ENCODE data around the gene LCN9.

Gene LCN9

DNA sequence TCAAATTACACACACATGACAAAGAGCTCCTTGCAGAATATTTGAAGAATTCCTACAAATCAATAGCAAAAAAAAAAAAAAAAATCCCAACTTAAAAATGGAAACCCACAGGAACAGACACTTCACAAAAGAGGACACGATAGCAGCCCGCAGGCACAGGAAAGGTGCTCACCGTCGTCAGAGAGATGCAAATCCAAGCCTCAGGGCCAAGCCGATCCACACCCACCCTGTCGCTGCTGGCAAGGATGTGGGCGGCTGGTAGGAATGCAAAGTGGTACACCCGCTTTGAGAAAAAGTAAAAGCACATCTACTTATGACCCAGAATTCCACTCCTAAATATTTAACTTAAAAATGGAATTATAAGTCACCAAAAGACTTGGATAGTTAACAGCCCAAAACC is 10.8 kb downstream of the LCN9 start:
- DNase-seq: no peak

DNA sequence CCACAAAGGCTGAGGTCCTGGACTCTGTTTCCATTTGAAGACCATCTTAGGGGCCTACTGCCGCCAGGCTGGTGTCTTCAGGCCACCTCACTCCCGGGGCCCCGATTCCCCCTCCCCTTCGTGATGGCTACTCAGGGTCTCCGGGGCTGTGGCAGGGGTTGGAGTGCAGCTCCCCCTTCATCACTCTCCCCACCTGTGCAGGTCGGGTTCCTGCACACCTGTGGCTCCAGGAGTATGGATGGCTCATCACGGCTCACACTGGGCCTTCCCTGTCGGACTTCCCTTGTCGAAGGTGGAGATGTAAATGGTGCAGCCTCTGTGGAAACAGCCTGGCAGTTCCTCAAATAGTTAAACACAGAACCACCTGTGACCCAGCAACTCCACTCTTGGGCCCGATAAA is 11.9 kb downstream of the LCN9 start:
- no peak for DNase-seq

DNA sequence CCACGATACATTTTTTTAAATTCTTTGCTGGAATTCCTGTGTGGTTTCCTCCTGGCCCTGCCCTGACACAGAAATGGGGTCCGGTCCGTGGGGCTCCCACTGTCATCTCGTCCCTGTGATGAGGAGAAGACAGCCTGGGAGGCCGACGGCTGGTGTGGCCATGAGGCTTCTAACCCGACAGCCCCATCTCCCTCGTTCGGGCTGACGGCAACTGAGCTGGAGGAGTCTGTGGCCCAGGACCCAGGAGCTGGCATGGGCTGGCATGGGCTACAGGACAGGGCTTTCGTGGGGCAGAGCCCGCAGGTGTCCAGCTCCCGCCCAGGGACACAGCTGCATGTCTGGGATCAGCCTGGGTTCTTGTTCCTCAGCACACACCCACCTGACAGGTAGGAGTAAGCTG is 13.8 kb downstream of the LCN9 start:
- DNase-seq: no peak

DNA sequence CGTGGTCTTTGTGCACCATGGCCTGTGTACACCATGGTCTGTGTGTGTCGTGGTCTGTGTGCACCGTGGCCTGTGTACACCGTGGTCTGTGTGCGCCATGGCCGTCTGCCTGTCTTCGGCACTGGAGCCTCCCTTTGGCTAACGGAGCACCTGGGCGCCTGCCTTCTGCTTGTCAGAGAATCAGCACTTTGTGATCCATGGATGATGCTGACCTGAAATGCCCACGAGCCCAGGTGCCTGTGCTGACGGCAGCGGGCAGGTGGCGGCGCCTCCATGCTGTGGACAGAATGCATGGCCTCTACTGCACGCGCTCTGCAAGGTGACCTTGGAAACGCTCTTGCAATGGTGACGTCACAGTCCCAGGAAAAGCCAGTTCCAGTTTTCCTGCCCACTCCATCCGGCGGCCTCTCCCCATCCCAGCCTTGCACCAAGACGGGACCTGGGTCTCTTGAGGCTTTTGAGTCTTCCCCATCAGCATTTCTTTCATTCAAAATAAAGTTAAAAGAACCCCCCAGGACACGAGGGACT is 14.6 kb downstream of the LCN9 start:
- no peak for DNase-seq

DNA sequence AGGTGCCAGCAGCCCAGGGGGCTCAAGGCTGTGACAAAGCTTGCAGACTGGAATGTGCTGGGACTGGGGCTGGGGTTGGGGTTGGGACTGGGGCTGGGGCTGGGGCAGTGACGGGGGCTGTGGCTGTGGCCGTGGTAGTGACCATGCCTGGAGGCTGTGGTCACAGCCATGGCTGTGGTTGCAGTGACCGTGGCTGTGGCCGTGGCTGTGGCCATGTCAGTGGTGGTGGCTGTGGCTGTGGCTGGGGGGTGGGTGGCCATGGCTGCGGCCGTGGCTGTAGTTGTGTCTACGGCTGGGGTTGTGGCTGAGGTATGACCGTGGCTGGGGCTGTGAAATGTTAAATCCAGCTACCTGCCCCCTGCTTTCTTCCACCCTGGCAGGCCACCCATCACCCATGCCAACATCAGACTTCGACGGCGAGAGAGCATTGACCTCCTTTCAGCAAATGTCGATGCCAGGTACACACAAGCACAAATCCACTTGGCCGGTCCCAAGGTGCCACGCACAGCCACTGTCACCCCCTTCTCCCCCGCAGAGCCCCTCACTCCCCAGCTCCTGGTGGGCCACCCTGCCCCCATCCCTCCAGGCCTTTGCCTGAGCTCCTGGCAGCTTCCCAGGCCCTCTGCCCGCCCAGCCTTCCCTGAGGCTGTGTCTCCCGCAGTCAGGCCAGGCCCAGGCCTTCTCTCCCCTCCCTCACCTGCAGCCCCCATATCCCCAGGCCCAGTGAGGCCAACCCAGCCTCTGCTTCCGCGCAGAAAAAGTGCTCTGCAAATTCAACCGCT is 15.3 kb downstream of the LCN9 start:
- DNase-seq: no peak

DNA sequence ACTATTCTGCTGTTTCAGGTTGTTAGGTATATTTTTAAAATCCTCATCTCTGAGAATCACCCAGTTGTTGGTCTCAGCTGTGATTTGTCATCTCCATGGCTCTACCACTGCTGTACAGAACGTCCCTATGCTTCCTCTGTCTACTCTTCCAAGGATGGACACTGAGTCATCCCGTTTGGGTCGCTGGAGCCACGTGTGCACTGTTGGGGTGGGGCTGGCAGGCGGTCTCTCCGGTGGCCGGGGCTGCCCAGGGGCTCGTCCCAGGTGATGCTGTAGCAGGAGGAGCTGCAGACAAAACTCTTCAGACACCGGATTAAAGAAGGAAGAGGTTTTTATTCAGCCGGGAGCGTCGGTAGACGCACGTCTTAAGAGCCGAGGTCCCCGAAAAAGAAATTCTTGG is 16.9 kb downstream of the LCN9 start:
- no peak for DNase-seq

DNA sequence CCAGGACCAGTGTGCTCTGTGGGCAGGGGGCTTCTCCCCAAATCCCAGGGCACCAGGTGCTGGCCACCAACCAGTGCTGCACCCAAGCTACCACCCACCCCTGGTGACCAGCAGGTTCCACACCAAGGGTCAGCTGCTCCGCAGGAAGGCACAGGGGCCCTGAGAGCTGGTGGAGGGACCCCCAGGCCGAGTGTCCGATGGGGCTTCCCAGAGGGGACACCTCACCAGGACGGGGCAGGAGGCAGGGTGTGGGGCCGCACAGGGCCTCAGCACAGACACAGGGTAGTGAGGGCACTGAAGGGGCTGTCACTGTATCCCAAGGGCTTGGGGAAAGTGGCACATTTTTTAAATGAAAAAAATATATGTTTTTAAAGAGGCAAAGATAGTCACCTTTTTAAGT is 18.1 kb downstream of the LCN9 start:
- DNase-seq: no peak

DNA sequence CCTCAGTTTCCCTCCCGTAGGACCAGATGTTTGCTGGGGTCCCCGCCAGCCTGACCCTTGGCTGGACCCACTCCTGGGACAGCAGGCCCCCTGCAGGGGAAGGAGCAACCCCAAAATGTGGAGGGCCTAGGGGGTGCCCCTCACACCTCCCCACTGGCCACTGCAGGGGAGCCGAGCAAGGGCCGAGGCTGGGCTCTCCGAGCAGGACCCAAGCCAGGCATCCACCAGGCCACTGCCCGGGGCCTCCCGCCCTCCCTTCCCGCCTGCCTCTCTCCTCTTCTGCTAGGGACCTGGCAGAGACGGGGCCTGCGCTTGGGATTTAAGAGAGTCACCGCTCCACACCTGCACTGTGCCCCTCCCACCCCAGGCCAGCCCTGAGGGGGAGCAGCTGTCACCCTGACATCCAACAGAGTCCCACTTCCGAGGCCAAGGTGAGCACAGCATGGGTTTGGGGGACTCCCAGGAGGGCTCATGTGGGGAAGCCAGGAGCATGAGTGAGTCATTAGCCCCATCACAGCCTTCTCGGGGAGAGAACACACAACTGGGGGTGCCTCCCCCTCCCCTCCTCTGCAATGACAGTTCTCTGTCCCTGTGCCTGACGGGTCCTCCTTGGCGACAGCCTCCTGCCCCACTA is 20.4 kb downstream of the LCN9 start:
- no peak for DNase-seq

DNA sequence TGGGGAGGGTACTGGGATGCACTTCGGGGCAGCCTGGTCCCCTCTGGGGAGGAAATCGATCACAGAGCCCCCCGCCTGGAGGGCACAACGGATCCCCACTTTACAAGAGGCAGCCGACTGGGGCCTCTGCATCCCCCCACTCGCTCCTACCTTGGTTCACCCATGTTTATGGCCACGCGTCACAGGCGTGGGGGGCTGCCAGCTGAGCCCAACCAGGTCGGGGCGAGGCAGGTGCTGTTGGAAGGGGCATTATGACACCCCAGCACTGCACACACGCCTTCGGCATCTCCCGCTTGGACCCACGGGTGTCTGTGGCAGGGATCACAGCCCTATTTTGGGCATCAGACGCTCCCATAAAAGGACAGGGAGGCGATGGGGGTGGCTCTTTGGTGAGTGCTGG is 21.6 kb downstream of the LCN9 start:
- no peak for DNase-seq

DNA sequence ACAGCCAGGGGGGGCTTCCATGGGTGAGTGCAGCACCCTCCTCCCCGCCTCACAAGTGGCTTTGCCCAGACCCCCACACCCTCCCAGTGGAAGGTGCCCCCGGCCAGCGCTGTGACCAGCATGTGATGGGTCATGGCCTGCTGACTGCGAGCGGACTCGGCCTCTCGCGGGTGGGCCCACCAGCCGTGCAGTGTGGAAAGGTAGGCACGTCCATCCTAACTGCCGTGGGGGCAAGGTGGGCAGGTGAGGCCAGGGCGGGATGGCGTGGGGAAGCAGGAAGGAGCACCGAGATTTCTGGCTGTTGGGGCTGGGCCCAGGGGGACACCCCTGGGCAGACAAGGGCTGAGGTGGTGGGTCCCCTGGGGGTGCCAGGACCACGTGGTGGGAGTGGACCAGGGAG is 24.1 kb downstream of the LCN9 start:
- DNase-seq: no peak

DNA sequence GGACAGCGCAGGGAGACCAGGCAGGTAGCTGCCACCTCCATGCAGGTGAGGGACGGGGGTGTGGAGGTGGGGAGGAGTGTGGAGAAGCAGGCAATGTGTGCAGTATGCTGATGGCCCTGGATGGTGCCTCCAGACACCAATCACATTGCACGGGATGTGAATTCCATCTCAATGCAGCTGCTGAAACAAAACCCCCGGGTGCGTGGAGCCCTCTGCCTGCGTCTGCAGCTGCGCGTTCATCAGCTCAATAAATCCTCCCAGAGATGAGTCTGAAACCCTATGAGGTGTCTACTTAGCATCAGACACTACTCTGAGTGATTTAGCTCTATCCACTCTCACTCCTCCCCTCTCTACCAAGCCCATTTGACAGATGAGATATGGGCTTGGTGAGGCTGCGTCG is 25.9 kb downstream of the LCN9 start:
- DNase-seq: no peak

DNA sequence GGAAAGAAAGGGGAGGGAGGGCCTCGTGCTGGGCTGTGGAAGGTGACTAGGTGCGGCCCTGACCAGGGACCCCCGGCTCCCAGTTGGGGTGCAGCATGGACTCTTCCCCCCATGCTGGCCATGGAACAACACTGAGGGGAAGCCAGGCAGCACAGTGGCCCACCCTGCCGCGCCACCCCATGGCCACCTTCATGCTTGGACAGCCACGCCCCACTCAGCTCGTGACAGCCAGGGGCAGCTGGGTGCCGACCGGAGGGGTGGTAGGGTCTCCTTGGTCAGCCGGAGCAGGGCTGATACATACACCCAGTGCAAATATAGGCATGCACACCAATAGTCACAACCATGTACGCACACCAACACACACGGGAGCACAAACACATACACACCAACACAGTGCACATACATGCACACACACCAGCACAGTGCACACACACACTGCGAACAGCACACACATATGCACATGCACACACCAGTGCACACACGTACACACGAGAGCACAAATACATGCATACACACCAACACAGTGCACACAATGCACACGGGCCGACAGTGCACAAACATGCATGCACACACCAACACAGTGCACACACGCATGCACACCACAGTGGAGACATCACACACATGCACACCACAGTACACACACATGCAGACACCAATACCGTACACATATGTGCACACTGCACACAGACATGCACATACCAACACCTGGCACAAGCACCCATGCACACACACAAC is 27.9 kb downstream of the LCN9 start:
- no peak for DNase-seq

DNA sequence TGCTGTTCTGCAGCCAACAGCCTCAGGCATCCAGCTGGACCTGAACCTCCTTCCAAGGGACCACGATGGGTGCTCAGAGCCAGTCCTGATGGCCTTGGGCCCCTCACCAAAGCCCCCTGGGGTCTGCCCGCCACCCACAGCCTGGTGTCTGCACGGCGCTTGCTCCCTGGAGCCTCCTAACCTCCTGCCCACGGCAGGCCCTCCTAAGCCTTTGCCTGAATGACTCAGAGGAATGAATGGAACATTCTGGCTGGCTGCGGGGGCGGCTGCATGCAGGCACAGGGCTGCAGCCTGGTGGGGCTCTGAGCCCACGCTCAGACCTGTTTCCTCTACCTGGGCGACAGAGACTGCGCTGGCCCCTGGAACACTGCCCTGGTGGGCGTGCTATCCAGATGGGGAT is 29.3 kb downstream of the LCN9 start:
- no peak for DNase-seq

DNA sequence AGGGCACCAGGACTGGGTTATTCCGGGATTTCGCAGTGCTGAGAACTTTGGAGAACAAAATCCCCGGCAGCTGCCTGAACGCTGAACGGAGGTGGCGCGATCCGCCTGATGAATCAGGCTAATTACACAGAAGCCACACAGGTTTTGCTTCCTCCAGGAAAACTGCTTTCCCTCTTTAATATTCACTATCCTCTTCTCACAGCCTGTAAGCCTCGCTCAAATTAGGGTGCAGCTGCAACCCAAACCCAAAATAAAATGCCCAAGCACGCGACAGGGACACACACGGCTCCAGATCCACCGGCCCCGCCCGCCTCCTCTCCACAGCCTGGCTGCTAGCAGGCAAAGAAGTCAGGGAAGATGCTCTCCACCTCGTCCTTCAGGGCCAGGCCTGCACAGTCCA is 30.2 kb downstream of the LCN9 start:
- no peak for DNase-seq

DNA sequence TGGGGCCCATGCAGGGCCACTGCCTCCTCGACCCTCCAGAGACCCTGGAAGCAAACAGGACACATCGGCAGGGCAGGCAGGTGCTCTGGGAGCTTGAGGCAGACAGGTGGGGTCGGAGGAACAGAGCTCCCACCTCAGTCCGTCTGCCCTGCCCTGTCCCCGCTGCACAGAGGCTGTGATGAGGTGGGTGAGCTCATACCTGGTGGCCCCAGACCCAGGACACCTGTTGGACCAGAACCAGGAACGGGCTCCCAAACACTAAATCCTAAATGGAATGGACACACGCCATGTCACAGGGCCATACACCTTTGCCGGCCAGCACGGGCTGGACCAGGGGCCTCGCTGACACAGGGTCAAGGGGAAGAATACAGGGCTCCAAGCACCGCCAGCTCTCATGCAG is 30.7 kb downstream of the LCN9 start:
- DNase-seq: no peak

DNA sequence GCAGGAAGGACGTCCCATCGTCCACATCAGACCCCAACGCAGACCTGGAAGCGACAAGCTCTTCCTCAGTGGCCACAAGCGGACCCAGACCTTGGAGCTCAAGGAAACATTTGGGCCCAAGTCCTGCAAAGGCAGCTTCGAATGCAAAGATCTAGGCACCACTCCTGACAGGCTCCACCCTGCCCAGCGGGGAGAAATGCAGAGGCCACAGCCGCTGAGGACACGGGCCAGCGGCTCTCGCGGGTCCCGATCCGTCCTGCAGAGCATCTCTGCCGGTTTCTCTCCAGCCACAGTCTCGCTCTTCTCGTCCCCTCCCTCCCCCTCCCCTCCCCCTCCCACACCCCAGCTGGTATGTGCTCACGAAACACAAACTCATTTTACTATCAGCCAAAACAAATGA is 31.3 kb downstream of the LCN9 start:
- DNase-seq: no peak

DNA sequence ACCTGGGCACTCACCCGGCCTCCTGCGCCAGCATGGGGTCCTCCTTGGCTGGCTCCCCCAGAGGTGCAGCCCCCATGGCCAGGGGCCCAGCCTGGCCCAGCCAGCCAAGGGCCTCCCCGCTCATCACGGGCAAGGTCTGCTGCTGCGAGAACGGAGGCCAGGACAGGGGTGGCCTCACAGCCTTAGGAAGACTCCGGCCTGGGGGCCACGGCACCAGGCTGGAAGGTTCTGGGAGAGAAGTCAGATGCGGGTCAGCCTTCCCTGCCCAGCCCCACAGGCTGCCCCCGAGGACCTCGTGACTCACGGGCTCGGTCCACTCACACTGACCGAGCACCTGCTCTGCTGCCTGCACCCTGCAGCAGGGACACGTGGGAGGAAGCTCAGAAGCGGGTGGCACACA is 31.9 kb downstream of the LCN9 start:
- DNase-seq: no peak

DNA sequence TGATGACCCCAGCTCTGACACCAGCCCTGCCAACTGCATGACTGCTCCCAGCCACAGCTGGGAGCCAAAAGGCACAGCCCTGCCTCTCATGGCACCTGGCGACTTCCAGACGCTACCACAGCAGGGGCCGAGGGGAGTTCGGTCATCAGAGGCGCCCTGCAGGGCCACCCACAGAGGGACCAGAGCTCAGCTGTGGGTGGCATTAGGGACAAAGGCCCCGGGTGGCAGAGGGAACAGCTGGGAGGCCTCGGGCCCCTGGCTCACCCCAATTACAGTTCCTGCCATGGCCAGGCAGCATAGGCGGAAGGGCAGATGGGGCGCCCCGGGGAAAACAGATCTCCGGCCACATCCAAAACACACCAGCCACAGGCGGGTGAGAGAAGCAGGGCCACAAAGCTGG is 32.5 kb downstream of the LCN9 start:
- DNase-seq: no peak

DNA sequence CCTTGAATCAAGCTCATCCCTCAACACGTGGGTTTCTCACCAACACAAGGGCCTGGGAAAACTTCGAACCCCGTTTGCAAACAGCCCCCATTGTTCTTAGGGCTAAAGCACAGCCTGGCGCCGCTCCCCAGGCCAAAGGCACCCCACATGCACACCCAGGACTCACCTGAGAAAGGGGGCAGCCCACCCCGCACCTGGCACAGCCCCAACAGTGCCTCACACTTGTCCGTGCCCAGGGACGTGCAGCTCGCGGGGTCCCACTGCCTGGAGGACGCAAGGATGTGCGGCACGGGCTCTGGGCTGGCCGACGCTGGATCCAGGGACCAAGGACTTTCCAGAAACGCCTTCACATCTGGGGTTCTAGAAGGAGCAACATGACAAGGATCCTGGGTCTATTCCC is 33.3 kb downstream of the LCN9 start:
- no peak for DNase-seq

DNA sequence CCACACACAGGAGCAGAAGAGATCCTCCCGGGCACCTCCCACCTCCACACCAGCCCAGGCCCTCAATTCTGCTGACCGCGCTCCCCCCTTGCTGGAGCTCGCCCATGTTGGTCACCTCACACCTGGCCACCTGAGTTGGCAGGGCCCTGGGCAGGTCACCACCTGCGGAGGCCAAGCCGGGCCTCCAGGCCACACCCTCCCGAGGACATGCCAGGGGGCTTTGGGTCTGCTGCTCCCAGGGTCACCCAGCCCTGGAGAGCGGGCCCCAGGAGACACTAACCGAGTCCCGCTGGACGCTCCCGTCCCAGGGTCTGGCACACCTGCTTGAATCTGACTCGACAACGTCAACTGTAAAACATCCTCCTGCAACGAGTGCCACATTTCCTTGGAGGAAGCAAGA is 34.1 kb downstream of the LCN9 start:
- DNase-seq: no peak

DNA sequence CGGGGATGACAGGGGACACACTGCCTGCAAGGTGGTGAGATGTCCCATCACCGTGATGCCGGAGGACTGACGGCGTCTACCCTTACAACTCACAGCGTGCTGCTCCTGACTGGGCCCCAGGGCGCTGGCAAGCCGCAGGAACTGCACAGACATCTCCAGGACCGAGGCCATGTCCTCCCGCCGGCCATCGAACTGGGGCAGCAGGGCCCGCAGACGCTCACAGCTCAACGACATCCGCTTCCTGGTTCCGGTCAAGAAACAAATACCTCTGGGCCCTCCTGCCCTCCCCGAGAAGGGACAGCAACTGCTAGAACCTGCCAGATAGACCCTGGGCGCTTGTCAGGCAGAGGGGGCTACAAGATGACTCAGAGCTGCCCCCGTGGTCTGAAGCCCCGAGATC is 35.1 kb downstream of the LCN9 start:
- no peak for DNase-seq

DNA sequence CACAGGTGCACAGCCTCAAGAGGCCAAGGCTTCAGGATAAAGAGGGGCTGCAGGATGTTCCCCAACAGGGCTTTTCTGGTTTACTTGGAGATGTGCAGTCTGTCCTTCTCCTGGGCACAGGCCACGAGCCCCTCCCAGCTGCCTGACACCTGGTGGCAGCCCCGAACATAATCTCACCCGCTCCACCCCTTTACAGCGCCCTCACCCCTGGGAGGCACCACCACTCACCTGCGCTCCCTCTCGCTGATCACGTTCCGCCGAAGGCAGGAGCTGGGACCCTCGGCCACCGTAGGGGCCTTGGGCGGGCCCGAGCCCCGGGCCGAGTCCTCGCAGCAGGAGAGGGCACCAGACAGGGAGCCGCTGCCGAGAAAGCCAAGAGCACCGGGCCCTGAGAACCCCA is 35.7 kb downstream of the LCN9 start:
- DNase-seq: no peak

DNA sequence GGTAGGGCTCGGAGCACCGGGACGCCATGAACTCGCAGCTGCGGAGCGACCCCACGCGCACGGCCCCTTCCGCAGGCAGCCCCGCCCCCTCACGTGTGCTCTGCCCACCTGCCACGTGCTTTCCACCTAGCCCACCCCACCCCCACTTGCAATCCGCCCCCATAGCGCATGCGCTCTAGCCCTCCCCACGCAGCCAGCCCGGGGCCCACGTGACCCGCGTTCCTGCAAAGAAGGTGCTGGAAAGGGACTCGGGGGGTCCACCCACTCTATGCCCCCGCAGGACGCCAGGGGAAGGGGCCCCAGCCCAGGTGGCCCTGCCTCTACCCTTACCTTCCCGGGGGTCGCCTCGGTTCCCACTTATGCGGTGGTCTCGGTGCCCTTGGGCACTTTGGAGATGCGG is 36.3 kb downstream of the LCN9 start, which contains the start of gene SOHLH1:
TSS of gene SOHLH1 (minus strand) at position 42 of the 400 bp plus-strand sequence. CDS start at position 28, 14 bp downstream.
- DNase-seq: no peak

DNA sequence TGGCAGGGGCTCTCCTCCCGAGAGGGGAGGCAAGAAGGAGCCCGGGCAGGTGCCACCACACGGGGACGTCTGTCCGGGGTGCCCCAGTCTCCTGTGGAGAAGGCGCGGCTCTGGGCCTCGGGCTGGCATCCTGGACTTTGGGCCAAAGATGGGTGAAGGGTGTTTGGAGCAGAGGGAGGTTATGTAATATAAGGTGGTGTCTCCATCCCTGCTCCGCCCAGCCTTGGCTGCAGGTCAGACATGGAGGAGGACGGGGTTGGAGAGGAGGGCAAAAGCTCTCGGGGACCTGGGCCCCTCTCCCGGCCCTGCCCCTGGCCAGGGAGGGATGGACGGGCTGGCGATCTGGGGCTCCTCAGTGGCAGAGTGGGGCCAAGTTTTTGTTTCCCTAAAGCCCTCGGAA is 37.4 kb downstream of the LCN9 start:
- no peak for DNase-seq
